ENCODE results near the gene RHOB. TPM values are rescaled to one million over a fixed set of nuclear protein-coding genes. Genes with fewer than 3 reads are reported as not detected.

RHOB gene
- total RNA-seq, 1 donor from 2014 or later: 16.1 TPM

DNA sequence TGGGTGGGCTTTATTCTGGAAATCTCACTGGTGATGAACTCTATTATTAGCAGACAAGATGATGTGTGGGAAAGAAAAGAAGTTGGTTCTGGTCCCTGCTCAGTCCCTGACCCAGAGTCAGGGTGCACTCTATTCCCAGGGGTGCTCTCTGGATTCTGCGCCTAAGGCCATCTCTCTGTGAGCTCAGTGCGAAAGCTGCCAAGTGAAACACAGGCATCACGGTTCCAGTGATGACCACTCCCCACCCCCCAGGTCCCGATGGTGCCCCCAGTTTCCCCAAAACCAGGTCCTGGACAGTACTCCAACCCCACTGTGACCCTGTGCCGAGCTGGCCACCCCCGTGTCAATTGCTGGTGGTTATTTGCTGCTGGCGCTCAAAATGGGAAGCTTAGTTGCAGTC is 30.1 kb downstream of the RHOB start:
- H3K4me3 Mint-ChIP-seq: no peak overlapping the region
- H3K79me2 ChIP-seq (ENCODE audit: low read depth): no peaks in the 10 kb centered on the region

DNA sequence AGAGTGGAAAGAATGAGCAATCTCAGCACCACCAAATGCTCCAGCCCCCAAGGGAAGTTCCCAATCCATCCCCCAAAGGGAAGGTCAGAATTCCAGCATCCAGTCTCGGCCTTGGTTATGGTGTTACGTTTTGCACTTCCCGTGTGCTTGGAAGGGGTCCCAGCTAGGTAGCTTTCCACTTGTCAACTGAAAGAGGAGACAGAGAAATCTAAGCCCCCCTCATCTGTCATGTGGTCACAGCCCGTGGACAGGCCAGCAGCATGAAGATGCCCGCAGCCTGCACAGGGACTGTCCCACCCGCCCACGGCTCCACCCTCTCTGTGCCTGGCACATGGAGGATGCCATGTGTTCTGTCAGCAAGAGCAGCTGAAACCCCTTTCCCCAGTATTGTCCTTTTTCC is 32.1 kb downstream of the RHOB start:
- Histone ChIP-seq H3K4me2 (no peak overlapping the region), H3K9ac (no peak overlapping the region), H4K20me1 (ENCODE audit: low read depth) (no peaks in the 10 kb centered on the region), H3K79me2 (ENCODE audit: low read depth) (no peaks in the 10 kb centered on the region), H3K27me3 (peaks cover 3% of the 10 kb centered on the region), H3K9me3 (ENCODE audit: low read depth) (no peaks in the 10 kb centered on the region), H3F3A (ENCODE audit: low read depth) (peaks cover 8% of the 10 kb centered on the region), H3K27ac (no peak overlapping the region), H3K4me1 (peaks cover 12% of the 10 kb centered on the region), H3K4me3 (no peak overlapping the region), H2AFZ (replicated peaks) (no peak overlapping the region), H3K36me3 (no peaks in the 10 kb centered on the region)
- H3K9me3 Mint-ChIP-seq: peaks cover 10% of the 10 kb centered on the region
- DNase-seq (ENCODE audit: low spot score): no peak
- peaks cover 5% of the 10 kb centered on the region for H3K36me3 Mint-ChIP-seq
- H3K4me3 Mint-ChIP-seq: no peak overlapping the region
- TF ChIP-seq EZH2 (IDR thresholded peaks at IDR 0.05) (no peak), EZH2phosphoT487 (IDR thresholded peaks at IDR 0.05) (no peak)
- TF ChIP-seq, protein P1, sequence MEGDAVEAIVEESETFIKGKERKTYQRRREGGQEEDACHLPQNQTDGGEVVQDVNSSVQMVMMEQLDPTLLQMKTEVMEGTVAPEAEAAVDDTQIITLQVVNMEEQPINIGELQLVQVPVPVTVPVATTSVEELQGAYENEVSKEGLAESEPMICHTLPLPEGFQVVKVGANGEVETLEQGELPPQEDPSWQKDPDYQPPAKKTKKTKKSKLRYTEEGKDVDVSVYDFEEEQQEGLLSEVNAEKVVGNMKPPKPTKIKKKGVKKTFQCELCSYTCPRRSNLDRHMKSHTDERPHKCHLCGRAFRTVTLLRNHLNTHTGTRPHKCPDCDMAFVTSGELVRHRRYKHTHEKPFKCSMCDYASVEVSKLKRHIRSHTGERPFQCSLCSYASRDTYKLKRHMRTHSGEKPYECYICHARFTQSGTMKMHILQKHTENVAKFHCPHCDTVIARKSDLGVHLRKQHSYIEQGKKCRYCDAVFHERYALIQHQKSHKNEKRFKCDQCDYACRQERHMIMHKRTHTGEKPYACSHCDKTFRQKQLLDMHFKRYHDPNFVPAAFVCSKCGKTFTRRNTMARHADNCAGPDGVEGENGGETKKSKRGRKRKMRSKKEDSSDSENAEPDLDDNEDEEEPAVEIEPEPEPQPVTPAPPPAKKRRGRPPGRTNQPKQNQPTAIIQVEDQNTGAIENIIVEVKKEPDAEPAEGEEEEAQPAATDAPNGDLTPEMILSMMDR (IDR thresholded peaks at IDR 0.05): no peak
- peaks cover 20% of the 10 kb centered on the region for H3K27me3 Mint-ChIP-seq (ENCODE audit: insufficient read depth, low read depth)
- H3K4me1 Mint-ChIP-seq: peaks cover 22% of the 10 kb centered on the region
- no peak overlapping the region for H3K27ac Mint-ChIP-seq

More for the DNA sequence above, 30.1 kb downstream of the RHOB start:
- no peak overlapping the region for H3K4me3 ChIP-seq
- TF ChIP-seq EZH2 (IDR thresholded peaks at IDR 0.05): no peak
- TF ChIP-seq, protein P1 (IDR thresholded peaks at IDR 0.05): no peak
- Mint-ChIP-seq H3K27ac (no peak overlapping the region), H3K4me1 (peaks cover 35% of the 10 kb centered on the region), H3K9me3 (peaks cover 10% of the 10 kb centered on the region), H3K27me3 (ENCODE audit: insufficient read depth, low read depth) (peaks cover 20% of the 10 kb centered on the region), H3K36me3 (peaks cover 5% of the 10 kb centered on the region)
- peaks cover 3% of the 10 kb centered on the region for H3K27me3 ChIP-seq
- no peak overlapping the region for H3K27ac ChIP-seq
- H3F3A ChIP-seq (ENCODE audit: low read depth): peaks cover 10% of the 10 kb centered on the region
- H3K36me3 ChIP-seq: no peaks in the 10 kb centered on the region
- no peak overlapping the region for H2AFZ ChIP-seq (replicated peaks)
- H3K9ac ChIP-seq: no peak overlapping the region
- H3K4me1 ChIP-seq: peaks cover 16% of the 10 kb centered on the region
- H3K4me2 ChIP-seq: no peak overlapping the region
- H3K9me3 ChIP-seq (ENCODE audit: low read depth): no peaks in the 10 kb centered on the region
- H4K20me1 ChIP-seq (ENCODE audit: low read depth): no peaks in the 10 kb centered on the region
- DNase-seq (ENCODE audit: low spot score): no peak

DNA sequence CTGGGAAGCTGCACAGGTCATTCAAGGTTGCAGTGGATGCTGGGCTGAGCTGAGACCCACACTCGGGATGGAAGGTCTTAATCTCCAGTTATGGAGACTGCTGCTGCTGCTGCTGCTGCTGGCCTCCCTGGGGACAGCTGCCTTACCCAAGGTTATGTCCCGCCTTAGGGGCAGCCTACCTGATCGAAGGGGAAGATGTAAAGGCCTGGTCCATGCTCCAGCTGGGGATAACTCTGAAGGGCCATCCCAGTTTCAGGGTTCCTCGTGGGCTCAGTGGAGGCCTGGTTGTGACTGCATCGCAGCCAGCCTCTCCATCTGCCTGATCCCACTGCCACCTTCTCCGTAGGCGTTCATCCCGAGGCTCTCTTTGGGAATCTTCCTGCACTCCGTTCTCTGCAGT is 33.0 kb downstream of the RHOB start:
- no peak overlapping the region for H2AFZ ChIP-seq (replicated peaks)
- H3K27ac Mint-ChIP-seq: no peak overlapping the region
- H3K4me3 Mint-ChIP-seq: no peak overlapping the region
- H3K4me3 ChIP-seq: no peak overlapping the region
- no peaks in the 10 kb centered on the region for H3K9me3 ChIP-seq (ENCODE audit: low read depth)
- peaks cover 10% of the 10 kb centered on the region for H3K9me3 Mint-ChIP-seq
- H3K36me3 ChIP-seq: no peaks in the 10 kb centered on the region
- H3K27ac ChIP-seq: no peak overlapping the region
- H3K36me3 Mint-ChIP-seq: peaks cover 5% of the 10 kb centered on the region
- no peak overlapping the region for H3K4me2 ChIP-seq
- peaks cover 9% of the 10 kb centered on the region for H3K27me3 ChIP-seq
- no peaks in the 10 kb centered on the region for H3K79me2 ChIP-seq (ENCODE audit: low read depth)
- DNase-seq (ENCODE audit: low spot score): no peak
- H3K4me1 ChIP-seq: peaks cover 3% of the 10 kb centered on the region
- no peaks in the 10 kb centered on the region for H3F3A ChIP-seq (ENCODE audit: low read depth)
- H3K9ac ChIP-seq: no peak overlapping the region
- H3K27me3 Mint-ChIP-seq (ENCODE audit: insufficient read depth, low read depth): peaks cover 18% of the 10 kb centered on the region
- TF ChIP-seq EZH2 (IDR thresholded peaks at IDR 0.05): no peak
- no peak for TF ChIP-seq EZH2phosphoT487 (IDR thresholded peaks at IDR 0.05)
- TF ChIP-seq, protein P1 (IDR thresholded peaks at IDR 0.05): no peak
- H3K4me1 Mint-ChIP-seq: peaks cover 19% of the 10 kb centered on the region
- H4K20me1 ChIP-seq (ENCODE audit: low read depth): no peaks in the 10 kb centered on the region
